Measurements from ENCODE around the gene MGA.

Gene MGA

DNA sequence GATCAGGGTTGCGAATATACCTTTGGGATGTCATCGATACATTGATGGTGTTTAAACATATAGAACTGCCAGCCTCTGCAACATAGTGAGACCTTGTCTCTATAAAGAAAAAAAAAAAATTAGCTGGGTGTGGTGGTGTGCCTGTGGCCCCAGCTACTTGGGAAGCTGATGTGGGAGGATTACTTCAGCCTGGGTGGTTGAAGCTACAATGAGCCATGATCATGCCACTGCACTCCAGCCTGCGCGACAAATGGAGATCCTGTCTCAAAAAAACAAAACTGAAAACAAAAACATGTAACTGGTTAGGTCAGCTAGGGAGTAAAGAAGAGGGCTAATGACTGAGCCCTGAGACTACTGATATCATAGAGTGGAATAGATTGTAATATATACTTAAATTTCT, 30.7 kb upstream of the MGA start:
- CTCF ChIA-PET = interaction anchor here (0.6 to 1.7 kb wide), 4 partner anchors 9 to 73 kb away, joined by 3 to 4 read pairs (median 3); no protein-coding TSS in a partner anchor
- no peak for DNase-seq (ENCODE audit: extremely low spot score)
- TF ChIP-seq CTCF (IDR thresholded peaks at IDR 0.05; ENCODE audit: control extremely low read depth, extremely low read depth, low read depth, missing control alignments) = no peak
- POLR2A ChIA-PET = no interaction called here

GRCh38 chr15:41629883-41630282, 30.3 kb upstream of the MGA start:
- CTCF ChIA-PET = interaction anchor here (1.1 kb wide), 1 partner anchor 18 kb away, joined by 3 read pairs; no protein-coding TSS in a partner anchor
- POLR2A ChIA-PET = no interaction called here
- no peak for DNase-seq (ENCODE audit: extremely low spot score)
- no peak for TF ChIP-seq CTCF (IDR thresholded peaks at IDR 0.05; ENCODE audit: control extremely low read depth, extremely low read depth, low read depth, missing control alignments)

DNA sequence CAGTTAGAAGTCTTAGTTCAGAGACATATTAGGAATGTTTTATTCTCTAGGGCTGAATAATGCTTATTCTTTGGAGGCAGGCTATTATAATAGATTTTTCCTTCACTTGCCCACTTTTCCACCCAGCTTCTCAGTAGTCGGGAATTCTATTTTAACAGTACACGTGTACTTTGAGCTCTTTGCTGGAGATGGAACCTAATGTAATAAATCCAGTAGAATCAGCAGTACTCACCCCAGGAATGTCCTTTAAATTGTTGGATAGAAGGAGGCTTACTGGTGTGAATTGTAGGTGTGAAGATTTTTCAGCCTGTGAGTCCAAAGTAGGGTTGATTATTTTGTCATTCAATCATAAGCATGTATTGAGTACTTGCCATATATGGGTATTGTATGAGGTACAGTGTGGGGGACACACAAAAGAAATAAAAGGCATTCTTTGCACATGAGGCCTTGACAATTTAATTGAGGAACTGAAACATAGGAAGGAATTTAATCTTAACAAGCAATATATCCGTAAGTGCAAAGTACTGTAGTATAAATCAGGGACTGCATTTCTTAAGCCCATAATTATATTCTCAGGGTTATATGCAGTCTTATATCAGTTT, 29.5 kb upstream of the MGA start:
- ChIA-PET POLR2A (no interaction called here), CTCF (no interaction called here)
- DNase-seq (ENCODE audit: extremely low spot score) = no peak
- no peak for TF ChIP-seq CTCF (IDR thresholded peaks at IDR 0.05; ENCODE audit: control extremely low read depth, extremely low read depth, low read depth, missing control alignments)

DNA sequence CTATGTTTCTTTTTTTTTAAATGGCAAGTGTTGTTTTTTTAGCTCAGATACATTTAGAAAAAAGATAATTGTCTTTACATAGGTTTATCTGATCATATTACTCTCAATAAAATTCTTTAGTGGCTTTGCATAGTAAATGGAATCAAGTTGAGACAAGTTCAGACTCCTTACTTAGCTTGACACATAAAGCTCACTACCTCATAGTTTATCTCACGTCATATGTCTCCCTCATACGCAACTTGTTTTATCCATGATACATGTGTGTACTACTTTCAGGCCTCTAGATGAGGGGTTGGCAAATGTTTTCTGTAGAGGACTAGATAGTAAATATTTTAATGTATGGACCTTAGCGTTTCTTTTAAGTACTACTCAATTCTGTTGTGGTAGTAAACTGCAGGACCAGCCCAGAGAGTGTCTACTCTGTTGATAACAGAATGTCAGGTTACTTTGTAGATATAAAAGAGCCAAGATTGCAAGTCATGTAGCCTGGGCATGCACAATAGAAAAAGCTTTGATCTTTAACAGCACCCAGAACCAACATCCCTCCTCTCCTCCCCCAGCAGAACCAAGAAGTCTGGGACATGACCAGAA, 28.2 kb upstream of the MGA start:
- ChIA-PET CTCF (interaction anchor here (0.9 kb wide), 1 partner anchor 29 kb away, joined by 3 read pairs; no protein-coding TSS in a partner anchor), POLR2A (no interaction called here)
- TF ChIP-seq CTCF (IDR thresholded peaks at IDR 0.05; ENCODE audit: control extremely low read depth, extremely low read depth, low read depth, missing control alignments) = no peak
- no peak for DNase-seq (ENCODE audit: extremely low spot score)

DNA sequence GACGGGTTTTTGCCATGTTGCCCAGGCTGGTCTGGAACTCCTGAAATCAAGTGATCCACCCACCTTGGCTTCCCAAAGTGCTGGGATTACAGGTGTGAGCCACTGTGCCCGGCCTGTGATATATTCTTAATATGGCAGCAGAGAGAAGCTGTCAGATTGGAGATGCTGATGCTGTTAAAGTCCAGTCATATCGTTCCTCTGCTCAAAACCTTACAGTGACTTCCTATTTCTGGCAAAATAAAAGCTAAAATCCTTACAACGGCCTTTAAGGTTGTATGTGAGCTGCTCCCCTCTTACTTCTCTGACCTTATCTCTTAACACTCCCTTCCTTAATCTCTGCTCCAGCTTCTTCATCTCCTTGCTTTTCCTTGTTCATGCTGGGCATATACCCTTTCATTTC, 26.6 kb upstream of the MGA start:
- TF ChIP-seq CTCF (IDR thresholded peaks at IDR 0.05; ENCODE audit: control extremely low read depth, extremely low read depth, low read depth, missing control alignments) = no peak
- ChIA-PET POLR2A (no interaction called here), CTCF (no interaction called here)
- no peak for DNase-seq (ENCODE audit: extremely low spot score)

GRCh38 chr15:41634072-41634626, 26.1 kb upstream of the MGA start:
- ChIA-PET CTCF (no interaction called here), POLR2A (no interaction called here)
- no peak for DNase-seq (ENCODE audit: extremely low spot score)
- no peak for TF ChIP-seq CTCF (IDR thresholded peaks at IDR 0.05; ENCODE audit: control extremely low read depth, extremely low read depth, low read depth, missing control alignments)
